ENCODE results near the gene ANKIB1. TPM values are rescaled to one million over a fixed set of nuclear protein-coding genes. Genes with fewer than 3 reads are reported as not detected.

Gene ANKIB1
- total RNA-seq, 2 experiments from 2014 or later = 60.0 to 66.9 TPM

DNA sequence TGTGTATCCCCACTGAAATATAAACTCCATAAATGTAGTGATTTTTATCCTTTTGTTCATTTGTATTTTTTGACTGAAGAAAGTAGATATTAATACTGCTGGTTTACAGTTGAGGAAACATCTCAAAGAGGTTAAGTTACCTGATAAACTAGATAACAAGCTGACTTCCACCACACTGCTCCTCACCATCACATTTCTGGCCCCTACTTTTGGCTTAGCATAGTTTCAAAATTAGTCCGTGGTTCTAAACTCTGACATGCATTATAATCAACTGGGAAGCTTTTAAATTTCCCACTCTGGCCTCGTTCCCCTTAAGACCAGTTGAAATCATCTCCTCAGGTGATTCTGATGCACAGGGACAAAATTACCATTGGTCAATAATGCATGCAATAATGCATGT, 43.5 kb downstream of the ANKIB1 start:
- Mint-ChIP-seq H3K27ac (no peak overlapping the region), H3K27me3 (no peaks in the 10 kb centered on the region), H3K4me3 (no peak overlapping the region), H3K9me3 (no peaks in the 10 kb centered on the region), H3K4me1 (ENCODE audit: low read depth) (peaks cover 46% of the 10 kb centered on the region), H3K36me3 (ENCODE audit: low read depth) (no peaks in the 10 kb centered on the region)
- TF ChIP-seq, protein P1, sequence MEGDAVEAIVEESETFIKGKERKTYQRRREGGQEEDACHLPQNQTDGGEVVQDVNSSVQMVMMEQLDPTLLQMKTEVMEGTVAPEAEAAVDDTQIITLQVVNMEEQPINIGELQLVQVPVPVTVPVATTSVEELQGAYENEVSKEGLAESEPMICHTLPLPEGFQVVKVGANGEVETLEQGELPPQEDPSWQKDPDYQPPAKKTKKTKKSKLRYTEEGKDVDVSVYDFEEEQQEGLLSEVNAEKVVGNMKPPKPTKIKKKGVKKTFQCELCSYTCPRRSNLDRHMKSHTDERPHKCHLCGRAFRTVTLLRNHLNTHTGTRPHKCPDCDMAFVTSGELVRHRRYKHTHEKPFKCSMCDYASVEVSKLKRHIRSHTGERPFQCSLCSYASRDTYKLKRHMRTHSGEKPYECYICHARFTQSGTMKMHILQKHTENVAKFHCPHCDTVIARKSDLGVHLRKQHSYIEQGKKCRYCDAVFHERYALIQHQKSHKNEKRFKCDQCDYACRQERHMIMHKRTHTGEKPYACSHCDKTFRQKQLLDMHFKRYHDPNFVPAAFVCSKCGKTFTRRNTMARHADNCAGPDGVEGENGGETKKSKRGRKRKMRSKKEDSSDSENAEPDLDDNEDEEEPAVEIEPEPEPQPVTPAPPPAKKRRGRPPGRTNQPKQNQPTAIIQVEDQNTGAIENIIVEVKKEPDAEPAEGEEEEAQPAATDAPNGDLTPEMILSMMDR (IDR thresholded peaks at IDR 0.05) = no peak
- no peak for ATAC-seq (ENCODE audit: poor library complexity)
- Histone ChIP-seq H3K9me3 (ENCODE audit: control insufficient read depth in 1 of 2, insufficient read depth in 1 of 2, low read length in 2 of 2) (no peaks in the 10 kb centered on the region), H3K27ac (ENCODE audit: low read depth in 1 of 2, low read length in 2 of 2) (no peak overlapping the region), H3K27me3 (ENCODE audit: control insufficient read depth in 1 of 2, insufficient read depth in 2 of 2, low read length in 2 of 2) (no peaks in the 10 kb centered on the region), H3K36me3 (ENCODE audit: insufficient read depth, low read length) (no peaks in the 10 kb centered on the region), H3K4me1 (ENCODE audit: insufficient read depth, low read length) (no peaks in the 10 kb centered on the region), H3K4me3 (ENCODE audit: low read length) (no peak overlapping the region)
- no peak for DNase-seq
- intact Hi-C loops (cut with DNase I, micrococcal nuclease) = no loop called here
- ChIA-PET POLR2A (no interaction called here), CTCF (interaction anchor here (1.5 kb wide), 1 partner anchor 13 kb away, joined by 5 read pairs; no protein-coding TSS in a partner anchor)

DNA sequence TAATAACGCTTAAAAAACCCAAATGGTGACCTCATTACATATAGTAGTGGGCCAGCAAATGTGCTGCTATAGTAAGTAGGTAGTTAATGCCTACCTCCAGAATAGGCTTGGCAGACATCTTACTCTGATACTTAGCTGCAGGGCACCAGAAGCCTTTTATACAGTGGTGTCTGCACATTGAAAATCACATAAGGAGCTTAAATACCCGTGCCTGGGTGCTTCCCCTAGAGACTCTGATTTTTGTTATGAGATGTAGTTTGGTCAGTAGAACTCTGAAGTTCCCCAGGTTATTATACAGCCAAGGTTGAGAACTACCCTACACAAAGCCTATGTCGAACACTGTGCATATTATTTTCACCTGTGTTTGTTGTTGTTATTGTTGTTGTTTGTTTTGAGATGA, 47.2 kb downstream of the ANKIB1 start:
- H3K4me3 Mint-ChIP-seq = no peak overlapping the region
- POLR2A ChIA-PET = interaction anchor here (2.6 kb wide), 1 partner anchor 47 kb away, joined by 7 read pairs; the partner anchor contains the start of genes ANKIB1 and KRIT1

DNA sequence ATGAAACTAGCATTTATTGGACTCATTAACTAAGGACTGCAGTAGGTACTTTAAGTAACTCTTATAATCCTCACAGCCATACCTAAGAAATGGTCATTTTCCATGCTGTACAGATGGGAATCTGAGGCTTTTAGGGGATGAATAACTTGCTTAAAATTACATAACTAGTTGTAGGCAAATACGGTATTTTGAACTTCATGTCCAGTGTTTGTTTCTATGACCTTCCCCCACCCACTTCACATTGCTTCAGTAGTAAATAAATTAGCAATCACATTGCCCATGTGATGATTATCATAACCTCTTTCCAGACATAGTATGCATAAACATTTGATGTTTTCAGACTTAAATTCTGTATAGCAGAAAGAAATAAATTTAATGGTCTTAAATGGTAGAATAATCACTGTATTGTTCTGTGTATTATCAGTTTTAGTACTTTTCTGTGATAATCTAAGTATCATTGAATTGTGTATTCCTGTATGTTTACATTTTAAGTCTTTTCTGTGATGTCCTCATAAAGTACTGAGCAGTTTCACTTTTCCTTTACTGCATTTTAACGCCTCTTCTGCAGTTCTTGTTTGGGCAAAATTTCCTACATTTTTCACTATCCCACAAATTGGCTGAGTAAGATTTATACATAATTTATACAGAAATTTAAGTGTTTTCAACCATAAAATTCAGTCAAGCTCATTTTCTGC, 48.3 kb downstream of the ANKIB1 start:
- Mint-ChIP-seq H3K9me3 (no peaks in the 10 kb centered on the region), H3K27me3 (no peaks in the 10 kb centered on the region), H3K27ac (no peak overlapping the region), H3K36me3 (ENCODE audit: low read depth) (peaks cover 34% of the 10 kb centered on the region), H3K4me3 (no peak overlapping the region), H3K4me1 (ENCODE audit: low read depth) (peaks cover 31% of the 10 kb centered on the region)
- ATAC-seq (ENCODE audit: poor library complexity) (no peak), DNase-seq (no peak)
- intact Hi-C loops (cut with DNase I, micrococcal nuclease) = no loop called here
- Histone ChIP-seq H3K36me3 (ENCODE audit: insufficient read depth, low read length) (peaks cover 14% of the 10 kb centered on the region), H3K27ac (ENCODE audit: low read depth in 1 of 2, low read length in 2 of 2) (no peak overlapping the region), H3K4me1 (ENCODE audit: insufficient read depth, low read length) (no peaks in the 10 kb centered on the region), H3K4me3 (ENCODE audit: low read length) (no peak overlapping the region), H3K27me3 (ENCODE audit: control insufficient read depth in 1 of 2, insufficient read depth in 2 of 2, low read length in 2 of 2) (no peaks in the 10 kb centered on the region), H3K9me3 (ENCODE audit: control insufficient read depth in 1 of 2, insufficient read depth in 1 of 2, low read length in 2 of 2) (no peaks in the 10 kb centered on the region)
- CTCF ChIA-PET = no interaction called here
- TF ChIP-seq, protein P1 (IDR thresholded peaks at IDR 0.05) = no peak
- POLR2A ChIA-PET = no interaction called here

More for the DNA sequence above, 47.2 kb downstream of the ANKIB1 start:
- Histone ChIP-seq H3K27ac (ENCODE audit: low read depth in 1 of 2, low read length in 2 of 2) (no peak overlapping the region), H3K4me1 (ENCODE audit: insufficient read depth, low read length) (no peaks in the 10 kb centered on the region), H3K9me3 (ENCODE audit: control insufficient read depth in 1 of 2, insufficient read depth in 1 of 2, low read length in 2 of 2) (no peaks in the 10 kb centered on the region), H3K4me3 (ENCODE audit: low read length) (no peak overlapping the region), H3K27me3 (ENCODE audit: control insufficient read depth in 1 of 2, insufficient read depth in 2 of 2, low read length in 2 of 2) (no peaks in the 10 kb centered on the region), H3K36me3 (ENCODE audit: insufficient read depth, low read length) (peaks cover 12% of the 10 kb centered on the region)
- no peak overlapping the region for H3K27ac Mint-ChIP-seq
- intact Hi-C loops (cut with DNase I, micrococcal nuclease) = no loop called here
- ATAC-seq (ENCODE audit: poor library complexity) (no peak), DNase-seq (no peak)
- no peaks in the 10 kb centered on the region for H3K9me3 Mint-ChIP-seq
- H3K27me3 Mint-ChIP-seq = no peaks in the 10 kb centered on the region
- TF ChIP-seq, protein P1 (IDR thresholded peaks at IDR 0.05) = no peak
- H3K4me1 Mint-ChIP-seq (ENCODE audit: low read depth) = peaks cover 35% of the 10 kb centered on the region
- CTCF ChIA-PET = interaction anchor here (0.6 kb wide), 1 partner anchor 133 kb away, joined by 3 read pairs; no protein-coding TSS in a partner anchor
- H3K36me3 Mint-ChIP-seq (ENCODE audit: low read depth) = peaks cover 29% of the 10 kb centered on the region

All from CD4-positive, alpha-beta T cell (primary cell).